B cell (primary cell): Measurements from ENCODE around the gene C14orf119.

Source experiments
- EZH2 ChIP-seq: IDR thresholded peaks from 2 replicates; pipeline ENCODE4 v1.6.1; 2012; ENCODE audit warnings: borderline replicate concordance, low read depth, mild to moderate bottlenecking, moderate library complexity, low read length; ENCODE audit not compliant: insufficient read depth, poor library complexity, severe bottlenecking
- TF ChIP-seq, protein P1 (sequence below): fragments of 200-600 bp; IDR thresholded peaks from one replicate; pipeline ENCODE4 v1.8.0; 2022; ENCODE audit warnings: antibody characterized with exemption, mild to moderate bottlenecking

DNA sequence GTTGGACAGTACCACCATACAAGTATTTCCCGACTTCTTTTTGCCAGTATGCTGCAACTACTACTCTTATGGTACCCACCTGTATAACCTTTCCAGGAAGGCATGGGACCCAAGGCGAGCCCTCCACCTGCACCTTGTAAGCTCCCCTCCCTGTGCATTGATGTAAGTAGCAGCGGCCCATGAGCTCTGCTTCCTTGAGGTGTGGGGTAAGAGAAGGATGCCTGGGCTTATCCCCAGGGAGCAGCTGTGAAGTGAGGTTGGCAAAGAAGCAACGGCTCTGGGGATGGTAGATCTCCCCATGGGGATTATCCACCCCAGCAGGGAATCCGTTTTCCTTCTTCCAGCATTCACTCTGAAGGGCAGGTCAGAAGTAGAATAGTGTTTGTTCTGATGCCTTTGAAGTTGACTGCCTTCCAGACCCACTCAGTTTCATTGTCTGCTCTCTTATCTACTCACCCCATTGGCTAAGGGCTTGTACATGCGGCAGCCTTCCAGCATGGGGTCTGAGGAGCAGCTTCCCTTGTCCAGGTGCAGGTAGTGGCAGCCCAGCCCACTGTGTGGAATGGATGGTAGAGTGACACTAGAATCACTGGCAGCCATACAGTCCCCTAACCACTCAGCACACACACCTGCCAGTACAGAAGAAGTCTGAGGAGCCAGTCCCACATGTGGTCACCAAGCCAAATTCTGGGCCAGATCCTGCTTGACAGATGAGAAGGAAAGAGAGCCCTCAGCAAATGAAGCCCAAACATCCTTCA, 6.1 kb downstream of the C14orf119 start:
- TF ChIP-seq EZH2 = no peak
- TF ChIP-seq, protein P1, sequence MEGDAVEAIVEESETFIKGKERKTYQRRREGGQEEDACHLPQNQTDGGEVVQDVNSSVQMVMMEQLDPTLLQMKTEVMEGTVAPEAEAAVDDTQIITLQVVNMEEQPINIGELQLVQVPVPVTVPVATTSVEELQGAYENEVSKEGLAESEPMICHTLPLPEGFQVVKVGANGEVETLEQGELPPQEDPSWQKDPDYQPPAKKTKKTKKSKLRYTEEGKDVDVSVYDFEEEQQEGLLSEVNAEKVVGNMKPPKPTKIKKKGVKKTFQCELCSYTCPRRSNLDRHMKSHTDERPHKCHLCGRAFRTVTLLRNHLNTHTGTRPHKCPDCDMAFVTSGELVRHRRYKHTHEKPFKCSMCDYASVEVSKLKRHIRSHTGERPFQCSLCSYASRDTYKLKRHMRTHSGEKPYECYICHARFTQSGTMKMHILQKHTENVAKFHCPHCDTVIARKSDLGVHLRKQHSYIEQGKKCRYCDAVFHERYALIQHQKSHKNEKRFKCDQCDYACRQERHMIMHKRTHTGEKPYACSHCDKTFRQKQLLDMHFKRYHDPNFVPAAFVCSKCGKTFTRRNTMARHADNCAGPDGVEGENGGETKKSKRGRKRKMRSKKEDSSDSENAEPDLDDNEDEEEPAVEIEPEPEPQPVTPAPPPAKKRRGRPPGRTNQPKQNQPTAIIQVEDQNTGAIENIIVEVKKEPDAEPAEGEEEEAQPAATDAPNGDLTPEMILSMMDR = no peak
